Measurements from ENCODE around the gene MAN2A2.
"Not testable (repeated sequence)": the region's sequence is repeated elsewhere in the genome, so short reads cannot be mapped to it uniquely, and the experiment has no call there.

Gene MAN2A2

GRCh38 chr15:90903733-90904536, 833 bp downstream of the MAN2A2 start:
- no peak for DNase-seq (ENCODE audit: low read depth in 2 of 2)

GRCh38 chr15:90904746-90905145, 1.6 kb downstream of the MAN2A2 start:
- DNase-seq (ENCODE audit: low read depth in 2 of 2): no peak

- no peak for DNase-seq (ENCODE audit: low read depth in 2 of 2)
These were observed 2.4 kb downstream of the MAN2A2 start for GRCh38 chr15:90905306-90906180.

GRCh38 chr15:90906181-90906849, 3.2 kb downstream of the MAN2A2 start:
- no peak for DNase-seq (ENCODE audit: low read depth in 2 of 2)

- DNase-seq (ENCODE audit: low read depth in 2 of 2): no peak
These were observed 4.1 kb downstream of the MAN2A2 start for GRCh38 chr15:90907051-90907660.

GRCh38 chr15:90907838-90908507, 4.9 kb downstream of the MAN2A2 start:
- DNase-seq (ENCODE audit: low read depth in 2 of 2): no peak

GRCh38 chr15:90909449-90909848, 6.3 kb downstream of the MAN2A2 start:
- DNase-seq (ENCODE audit: low read depth in 2 of 2): not testable (repeated sequence)

- no peak for DNase-seq (ENCODE audit: low read depth in 2 of 2)
These were observed 6.9 kb downstream of the MAN2A2 start for GRCh38 chr15:90909976-90910375.

- no peak for DNase-seq (ENCODE audit: low read depth in 2 of 2)
These were observed 7.6 kb downstream of the MAN2A2 start for GRCh38 chr15:90910441-90911301.

GRCh38 chr15:90911302-90911623, 8.2 kb downstream of the MAN2A2 start:
- DNase-seq (ENCODE audit: low read depth in 2 of 2): no peak

GRCh38 chr15:90911906-90912769, 9.0 kb downstream of the MAN2A2 start:
- no peak for DNase-seq (ENCODE audit: low read depth in 2 of 2)

GRCh38 chr15:90912770-90913075, 9.6 kb downstream of the MAN2A2 start:
- DNase-seq (ENCODE audit: low read depth in 2 of 2): no peak

GRCh38 chr15:90913398-90913944, 10.4 kb downstream of the MAN2A2 start:
- no peak for DNase-seq (ENCODE audit: low read depth in 2 of 2)

GRCh38 chr15:90914305-90915080, 11.4 kb downstream of the MAN2A2 start:
- DNase-seq (ENCODE audit: low read depth in 2 of 2): no peak

GRCh38 chr15:90915216-90915807, 12.2 kb downstream of the MAN2A2 start:
- no peak for DNase-seq (ENCODE audit: low read depth in 2 of 2)

- DNase-seq (ENCODE audit: low read depth in 2 of 2): no peak
These were observed 12.8 kb downstream of the MAN2A2 start for GRCh38 chr15:90915808-90916440.

- no peak for DNase-seq (ENCODE audit: low read depth in 2 of 2)
These were observed 13.4 kb downstream of the MAN2A2 start for GRCh38 chr15:90916461-90916860.

- no peak for DNase-seq (ENCODE audit: low read depth in 2 of 2)
These were observed 14.5 kb downstream of the MAN2A2 start for GRCh38 chr15:90917569-90917968.

Measured in activated CD8-positive, alpha-beta memory T cell treated with anti-CD3 and anti-CD28 coated beads for 4 hours (primary cell).